ENCODE measurements around the gene PDE4B.
"Not testable (repeated sequence)": the region's sequence is repeated elsewhere in the genome, so short reads cannot be mapped to it uniquely, and the experiment has no call there.

Gene PDE4B

DNA sequence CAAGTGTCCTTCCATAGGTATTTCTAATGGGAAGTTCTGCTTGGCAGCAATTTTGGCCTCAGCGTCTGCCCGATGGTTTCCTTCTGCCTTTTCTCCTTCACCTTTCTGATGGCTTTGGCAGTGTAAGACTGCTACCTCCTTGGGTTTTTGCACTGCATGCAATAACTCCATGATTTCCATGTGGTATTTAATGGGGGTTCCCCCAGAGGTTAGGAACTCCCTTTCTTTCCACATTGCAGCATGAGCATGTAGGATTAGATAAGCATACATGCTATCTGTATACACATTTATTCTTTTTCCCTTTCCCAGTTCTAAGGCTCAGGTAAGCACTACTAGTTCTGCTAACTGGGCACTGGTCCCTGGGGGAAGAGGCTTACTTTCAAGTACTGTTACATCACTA is 628.2 kb downstream of the PDE4B start:
- H3K36me3 ChIP-seq (ENCODE audit: insufficient read depth, low read depth, low read length); H3K4me3 ChIP-seq (ENCODE audit: low read length); H3K9ac ChIP-seq (ENCODE audit: low read depth, low read length); H3K4me1 ChIP-seq (ENCODE audit: insufficient read depth, low read length); H3K27me3 ChIP-seq (ENCODE audit: insufficient read depth, low read length); H3K27ac ChIP-seq (ENCODE audit: low read length): not testable (repeated sequence)
- H3K9me3 ChIP-seq (ENCODE audit: insufficient read depth, low read depth, low read length), result peaks cover 21% of the 10 kb centered on the region

DNA sequence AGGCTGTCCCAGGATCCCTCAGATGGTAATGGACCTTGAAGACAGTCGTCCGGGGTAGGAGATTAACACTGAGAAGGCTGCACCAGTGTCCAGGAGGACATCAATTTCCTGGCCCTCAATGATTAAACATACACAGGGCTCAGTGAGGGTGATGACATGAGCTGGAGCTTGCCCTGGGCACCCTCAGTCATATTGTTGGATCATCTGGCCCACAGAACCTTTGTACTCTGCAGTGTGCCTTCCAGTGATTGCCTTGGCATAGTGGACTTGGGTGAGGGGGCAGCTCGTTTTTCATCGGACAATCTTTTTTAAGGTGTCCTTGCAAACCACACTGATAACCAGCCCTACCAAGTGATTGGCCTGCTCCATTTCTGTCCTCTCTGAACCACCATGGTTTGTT is 630.1 kb downstream of the PDE4B start:
- Histone ChIP-seq H3K9ac (ENCODE audit: low read depth, low read length) (no peak overlapping the region), H3K9me3 (ENCODE audit: insufficient read depth, low read depth, low read length) (peaks cover 5% of the 10 kb centered on the region), H3K4me3 (ENCODE audit: low read length) (no peak overlapping the region), H3K27me3 (ENCODE audit: insufficient read depth, low read length) (no peaks in the 10 kb centered on the region), H3K36me3 (ENCODE audit: insufficient read depth, low read depth, low read length) (peaks cover 5% of the 10 kb centered on the region; the same call in 1 of the 2 replicates), H3K27ac (ENCODE audit: low read length) (no peak overlapping the region), H3K4me1 (ENCODE audit: insufficient read depth, low read length) (peaks cover 9% of the 10 kb centered on the region)
